HG02884 (cell line): ENCODE measurements around the gene TNFAIP1.

Experiments
- ATAC-seq: cut with Tn5 transposase; IDR thresholded peaks from one replicate; pipeline ENCODE4 v1.9.1; 2021; ENCODE audit warnings: mild to moderate bottlenecking, moderate library complexity; ENCODE audit not compliant: unreplicated experiment

TNFAIP1 gene

DNA sequence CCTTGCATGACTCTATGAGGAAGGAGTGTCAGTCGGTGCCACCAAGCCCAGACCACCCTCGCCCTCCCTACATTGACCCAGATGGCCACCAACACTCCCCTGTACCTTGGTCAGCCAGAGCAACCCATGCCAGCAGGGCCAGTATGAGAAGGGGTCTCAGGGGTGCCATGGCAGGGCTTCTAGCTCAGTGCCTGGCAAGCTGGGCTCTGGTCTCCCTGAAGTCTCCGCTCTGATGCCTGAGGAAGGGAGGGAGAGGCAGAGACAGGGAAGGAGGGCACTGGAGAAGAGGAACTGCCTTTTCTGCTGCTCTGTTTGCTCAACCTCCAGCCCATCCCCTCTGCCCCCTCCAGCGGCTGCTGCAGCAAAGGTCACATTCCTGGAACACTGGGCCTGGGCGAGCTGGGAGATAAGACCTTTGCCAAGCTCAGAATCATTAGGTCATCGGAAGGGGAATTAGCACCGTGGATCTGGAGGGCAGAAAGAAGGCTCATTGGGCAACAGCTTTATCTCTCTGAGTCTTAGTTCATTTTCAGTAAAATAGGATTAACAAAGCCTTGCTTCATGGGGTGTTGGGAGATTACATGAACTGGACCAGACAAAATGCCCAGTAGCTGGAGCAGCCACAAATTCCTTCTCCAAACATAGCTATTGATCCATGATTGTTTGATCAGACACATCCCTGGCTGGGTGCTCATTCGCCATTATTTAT, 34.6 kb downstream of the TNFAIP1 start, which contains the start of gene VTN:
VTN (minus strand) TSS at position 273 of the 709 bp plus-strand sequence; CDS start at position 169, 104 bp downstream.
- no peak for ATAC-seq

- ATAC-seq = no peak
Observed at GRCh38 chr17:28370744-28371103, 35.2 kb downstream of the TNFAIP1 start.

GRCh38 chr17:28371245-28372202, 36.0 kb downstream of the TNFAIP1 start, which contains the start of gene SARM1:
Gene SARM1 (plus strand): TSS chr17:28371694. CDS start chr17:28372033, 339 bp downstream.
- ATAC-seq = peak; percentile 74

GRCh38 chr17:28372203-28372944, 36.8 kb downstream of the TNFAIP1 start:
- ATAC-seq = no peak

DNA sequence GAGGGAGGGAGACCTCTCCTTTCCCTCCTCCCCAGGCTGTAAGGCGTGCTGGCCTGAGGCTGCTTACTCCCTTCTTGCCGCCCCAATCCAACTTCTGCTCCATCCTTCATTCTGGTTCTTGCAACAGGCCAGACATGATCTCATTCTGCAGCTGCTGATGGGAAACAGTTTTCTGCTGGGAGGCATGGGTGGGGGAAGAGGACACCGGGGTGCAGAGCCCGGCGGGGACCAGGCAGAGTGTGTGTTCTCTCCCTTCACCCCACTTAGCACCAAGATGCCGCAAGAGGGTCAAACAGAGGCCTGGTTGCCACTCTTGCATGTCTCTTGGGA, 37.3 kb downstream of the TNFAIP1 start:
- no peak for ATAC-seq

GRCh38 chr17:28379814-28380801, 44.5 kb downstream of the TNFAIP1 start:
- ATAC-seq = no peak

DNA sequence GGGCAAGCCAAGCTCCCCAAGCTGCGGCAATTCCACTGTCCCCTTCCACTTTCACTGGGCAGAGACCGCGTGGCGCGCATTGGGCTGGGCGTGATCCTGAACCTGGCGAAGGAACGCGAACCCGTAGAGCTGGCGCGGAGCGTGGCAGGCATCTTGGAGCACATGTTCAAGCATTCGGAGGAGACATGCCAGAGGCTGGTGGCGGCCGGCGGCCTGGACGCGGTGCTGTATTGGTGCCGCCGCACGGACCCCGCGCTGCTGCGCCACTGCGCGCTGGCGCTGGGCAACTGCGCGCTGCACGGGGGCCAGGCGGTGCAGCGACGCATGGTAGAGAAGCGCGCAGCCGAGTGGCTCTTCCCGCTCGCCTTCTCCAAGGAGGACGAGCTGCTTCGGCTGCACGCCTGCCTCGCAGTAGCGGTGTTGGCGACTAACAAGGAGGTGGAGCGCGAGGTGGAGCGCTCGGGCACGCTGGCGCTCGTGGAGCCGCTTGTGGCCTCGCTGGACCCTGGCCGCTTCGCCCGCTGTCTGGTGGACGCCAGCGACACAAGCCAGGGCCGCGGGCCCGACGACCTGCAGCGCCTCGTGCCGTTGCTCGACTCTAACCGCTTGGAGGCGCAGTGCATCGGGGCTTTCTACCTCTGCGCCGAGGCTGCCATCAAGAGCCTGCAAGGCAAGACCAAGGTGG, 45.7 kb downstream of the TNFAIP1 start:
- no peak for ATAC-seq

GRCh38 chr17:28384281-28385036, 48.9 kb downstream of the TNFAIP1 start:
- no peak for ATAC-seq

- ATAC-seq = no peak
Observed at GRCh38 chr17:28385037-28385400, 49.5 kb downstream of the TNFAIP1 start.

- no peak for ATAC-seq
Observed at GRCh38 chr17:28385406-28385805, 49.8 kb downstream of the TNFAIP1 start.

GRCh38 chr17:28386391-28386790, 50.8 kb downstream of the TNFAIP1 start:
- ATAC-seq = no peak

- ATAC-seq = no peak
Observed at GRCh38 chr17:28388106-28388505, 52.5 kb downstream of the TNFAIP1 start.

DNA sequence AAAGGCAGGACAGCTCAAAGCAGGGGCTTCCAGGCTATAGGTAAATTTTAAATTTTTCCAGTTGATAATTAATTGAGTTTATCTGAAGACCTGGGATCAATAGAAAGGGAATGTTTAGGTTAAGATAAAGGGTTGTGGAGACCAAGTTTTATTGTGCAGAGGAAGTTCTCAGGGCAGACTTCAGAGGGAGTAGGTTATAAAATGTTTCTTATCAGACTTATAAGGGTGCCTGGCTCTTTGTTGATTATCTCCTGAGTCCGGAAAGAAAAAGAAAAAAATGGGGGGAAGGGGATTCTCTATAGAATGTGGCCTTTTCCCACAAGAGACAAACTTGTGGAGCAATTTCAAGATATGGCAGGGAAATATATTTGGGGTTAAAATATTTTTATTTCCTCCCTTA, 54.6 kb downstream of the TNFAIP1 start:
- ATAC-seq = no peak

- ATAC-seq = no peak
Observed at GRCh38 chr17:28390563-28390962, 55.0 kb downstream of the TNFAIP1 start.

GRCh38 chr17:28390984-28391383, 55.4 kb downstream of the TNFAIP1 start:
- no peak for ATAC-seq

DNA sequence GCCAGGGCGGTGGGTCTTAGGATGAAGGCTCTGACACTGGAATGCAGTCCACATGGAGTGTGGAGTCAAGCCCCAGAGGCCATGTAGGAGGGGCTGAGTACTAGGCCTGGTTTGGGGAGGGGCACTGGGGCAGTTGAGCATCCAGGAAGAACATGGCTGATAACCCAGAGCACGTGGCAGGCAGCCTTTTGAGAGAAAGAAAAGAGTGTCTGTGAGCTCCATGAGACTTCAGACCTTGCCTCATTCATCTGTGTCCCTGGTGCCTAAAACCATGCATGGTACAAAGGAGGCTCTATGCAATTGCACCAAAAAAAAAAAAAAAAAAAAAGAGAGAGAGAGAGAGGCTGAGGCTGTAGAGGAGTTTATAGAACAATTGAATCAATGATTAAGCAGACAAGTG, 55.8 kb downstream of the TNFAIP1 start:
- no peak for ATAC-seq

- ATAC-seq = no peak
Observed at GRCh38 chr17:28392491-28392890, 56.9 kb downstream of the TNFAIP1 start.

DNA sequence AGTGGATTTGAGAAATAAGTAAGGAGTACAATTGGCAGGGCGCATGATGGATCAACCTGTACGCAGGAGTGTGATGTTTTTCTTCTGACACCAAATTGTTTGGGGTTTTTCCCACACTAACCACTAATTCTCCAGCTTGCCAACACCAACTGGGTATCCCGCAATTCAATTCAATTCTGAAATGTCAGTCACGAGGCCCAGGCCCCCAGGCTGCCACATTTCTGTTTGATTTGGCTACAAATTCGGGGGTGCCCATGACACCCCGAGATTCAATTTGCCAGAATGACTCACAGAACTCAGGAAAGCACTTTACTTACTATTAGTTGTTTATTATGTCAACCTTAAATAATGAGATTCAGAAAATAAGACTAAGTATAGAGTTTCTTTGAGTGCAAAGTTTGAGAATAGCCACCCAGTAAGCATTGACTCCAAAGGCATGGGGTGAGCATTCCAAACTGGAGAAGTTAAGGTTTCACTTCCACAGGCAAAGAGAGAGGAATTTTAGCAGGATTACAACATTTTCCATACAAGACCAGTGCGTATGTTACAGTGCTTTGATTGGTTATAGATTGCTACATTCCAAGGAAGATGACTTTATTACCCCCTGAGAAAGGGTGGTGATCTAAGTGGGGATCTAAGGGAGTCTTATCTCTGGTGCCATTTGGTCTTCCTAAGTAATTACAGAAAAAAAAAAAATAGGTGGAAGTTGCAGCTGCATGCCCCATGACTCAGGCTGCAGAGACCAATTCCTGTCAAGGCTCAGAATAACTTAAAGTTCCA, 59.0 kb downstream of the TNFAIP1 start:
- no peak for ATAC-seq
